HepG2 (cell line): ENCODE data around the gene ELAVL3. TPM values are rescaled to one million over a fixed set of nuclear protein-coding genes. Genes with fewer than 3 reads are reported as not detected.

Source experiments
- AGO1 ChIP-seq: fragments of 200-400 bp; formaldehyde crosslinking; IDR thresholded peaks from 2 replicates; pipeline ENCODE4 v1.6.1; 2017; ENCODE audit warnings: mild to moderate bottlenecking, low read depth, low read length, moderate library complexity; ENCODE audit not compliant: poor library complexity, severe bottlenecking
- FOXJ3 ChIP-seq: sonication (generic); formaldehyde crosslinking; IDR thresholded peaks from 2 replicates; pipeline ENCODE4 v1.4.0; 2020; ENCODE audit warnings: missing genetic modification reagents, mild to moderate bottlenecking, borderline replicate concordance
- HNRNPL ChIP-seq: fragments of 200-400 bp; formaldehyde crosslinking; IDR thresholded peaks from 2 replicates; pipeline ENCODE4 v1.6.1; 2017; ENCODE audit warnings: mild to moderate bottlenecking, low read depth, low read length
- HOXA3 ChIP-seq: sonication (generic); formaldehyde crosslinking; IDR thresholded peaks from 2 replicates; pipeline ENCODE4 v1.5.0; 2020; ENCODE audit warnings: missing genetic modification reagents
- KAT8 ChIP-seq: IDR thresholded peaks from 2 replicates; pipeline ENCODE4 v1.6.1; 2016; ENCODE audit warnings: missing genetic modification reagents, missing compliant biosample characterization
- KLF9 ChIP-seq: IDR thresholded peaks from 2 replicates; pipeline ENCODE4 v1.6.1; 2016; ENCODE audit warnings: low read depth
- RBFOX2 ChIP-seq: fragments of 200-400 bp; formaldehyde crosslinking; IDR thresholded peaks from 2 replicates; pipeline ENCODE4 v1.6.1; 2017; ENCODE audit warnings: low read depth, mild to moderate bottlenecking, low read length
- SMARCC2 ChIP-seq: fragments of 450-650 bp; IDR thresholded peaks from 2 replicates; pipeline ENCODE4 v1.6.1; 2017; ENCODE audit warnings: antibody characterized with exemption, mild to moderate bottlenecking
- TEAD2 ChIP-seq: sonication (generic); formaldehyde crosslinking; IDR thresholded peaks from 2 replicates; pipeline ENCODE4 v1.9.0; 2021; ENCODE audit warnings: missing genetic modification reagents
- polyA plus RNA-seq, 8 experiments: library from polyadenylated mRNA; depleted of rRNA in 3 of 8; stranded (reverse) in 7 of 8; unstranded in 1 of 8; fragments of >200 nt; fragmentation: Illumina TruSeq in 4 of 8; extraction: Trizol in 4 of 8; gene quantifications; 2 replicates each; pipeline versions ENCODE4 v1.2.1 to v1.2.3, GENCODE V29; 2011 to 2016; ENCODE audit warnings: low read depth in 4 of 8, missing spikeins in 1 of 8, mixed read lengths in 1 of 8; ENCODE audit not compliant: insufficient read depth in 1 of 8
- total RNA-seq, 5 experiments: library from RNA; depleted of rRNA; stranded (reverse); fragments of >200 nt; fragmentation: Illumina TruSeq; extraction: Trizol; gene quantifications; 2 replicates each; pipeline ENCODE4 v1.2.3, GENCODE V29; 2016; ENCODE audit warnings: low read depth in 1 of 5
- TF ChIP-seq, protein P1 (sequence below): sonication (generic); formaldehyde crosslinking; IDR thresholded peaks from 2 replicates; pipeline ENCODE4 v1.8.0; 2022; ENCODE audit warnings: missing genetic modification reagents, low read depth, mild to moderate bottlenecking, borderline replicate concordance
- TF ChIP-seq, protein P2 (sequence below): sonication (generic); formaldehyde crosslinking; IDR thresholded peaks from 2 replicates; pipeline ENCODE4 v1.8.0; 2022; ENCODE audit warnings: low read depth, missing genetic modification reagents
- TF ChIP-seq, protein P3 (sequence below): sonication (generic); formaldehyde crosslinking; IDR thresholded peaks from 2 replicates; pipeline ENCODE4 v1.5.1; 2020; ENCODE audit warnings: mild to moderate bottlenecking, missing genetic modification reagents, moderate library complexity
- TF ChIP-seq, protein P4 (sequence below): sonication (generic); formaldehyde crosslinking; IDR thresholded peaks from 2 replicates; pipeline ENCODE4 v1.8.1; 2023; ENCODE audit warnings: mild to moderate bottlenecking, missing genetic modification reagents

Gene ELAVL3
- total and polyA plus RNA-seq, 2 of the 13 experiments (the other 11 are each of a cell fraction or from before 2014, with no cell fraction given): 0.03 TPM; not detected in 1

GRCh38 chr19:11446652-11447301 lies 34.1 kb downstream of the ELAVL3 start (continued):
- TF ChIP-seq AGO1 (no peak), RBFOX2 (peak; percentile 69), KLF9 (CRISPR knock-in tag) (no peak), HOXA3 (CRISPR knock-in tag) (no peak), FOXJ3 (CRISPR knock-in tag) (no peak), HNRNPL (0 out of 2 replicates have a peak, but pooled peaks have one; percentile 37), SMARCC2 (no peak), TEAD2 (no peak), KAT8 (CRISPR knock-in tag) (no peak)
- TF ChIP-seq, protein P1, sequence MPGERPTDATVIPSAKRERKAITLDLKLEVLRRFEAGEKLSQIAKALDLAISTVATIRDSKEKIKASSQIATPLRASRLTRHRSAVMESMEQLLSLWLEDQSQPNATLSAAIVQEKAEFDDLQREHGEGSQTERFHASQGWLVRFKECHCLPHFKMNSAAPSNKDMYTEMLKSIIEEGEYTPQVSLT (CRISPR knock-in tag): no peak
- TF ChIP-seq, protein P2, sequence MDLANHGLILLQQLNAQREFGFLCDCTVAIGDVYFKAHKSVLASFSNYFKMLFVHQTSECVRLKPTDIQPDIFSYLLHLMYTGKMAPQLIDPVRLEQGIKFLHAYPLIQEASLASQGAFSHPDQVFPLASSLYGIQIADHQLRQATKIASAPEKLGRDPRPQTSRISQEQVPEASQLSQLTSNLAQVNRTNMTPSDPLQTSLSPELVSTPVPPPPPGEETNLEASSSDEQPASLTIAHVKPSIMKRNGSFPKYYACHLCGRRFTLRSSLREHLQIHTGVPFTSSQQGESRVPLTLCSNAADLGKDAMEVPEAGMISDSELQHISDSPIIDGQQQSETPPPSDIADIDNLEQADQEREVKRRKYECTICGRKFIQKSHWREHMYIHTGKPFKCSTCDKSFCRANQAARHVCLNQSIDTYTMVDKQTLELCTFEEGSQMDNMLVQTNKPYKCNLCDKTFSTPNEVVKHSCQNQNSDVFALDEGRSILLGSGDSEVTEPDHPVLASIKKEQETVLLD (CRISPR knock-in tag): no peak
- TF ChIP-seq, protein P3, sequence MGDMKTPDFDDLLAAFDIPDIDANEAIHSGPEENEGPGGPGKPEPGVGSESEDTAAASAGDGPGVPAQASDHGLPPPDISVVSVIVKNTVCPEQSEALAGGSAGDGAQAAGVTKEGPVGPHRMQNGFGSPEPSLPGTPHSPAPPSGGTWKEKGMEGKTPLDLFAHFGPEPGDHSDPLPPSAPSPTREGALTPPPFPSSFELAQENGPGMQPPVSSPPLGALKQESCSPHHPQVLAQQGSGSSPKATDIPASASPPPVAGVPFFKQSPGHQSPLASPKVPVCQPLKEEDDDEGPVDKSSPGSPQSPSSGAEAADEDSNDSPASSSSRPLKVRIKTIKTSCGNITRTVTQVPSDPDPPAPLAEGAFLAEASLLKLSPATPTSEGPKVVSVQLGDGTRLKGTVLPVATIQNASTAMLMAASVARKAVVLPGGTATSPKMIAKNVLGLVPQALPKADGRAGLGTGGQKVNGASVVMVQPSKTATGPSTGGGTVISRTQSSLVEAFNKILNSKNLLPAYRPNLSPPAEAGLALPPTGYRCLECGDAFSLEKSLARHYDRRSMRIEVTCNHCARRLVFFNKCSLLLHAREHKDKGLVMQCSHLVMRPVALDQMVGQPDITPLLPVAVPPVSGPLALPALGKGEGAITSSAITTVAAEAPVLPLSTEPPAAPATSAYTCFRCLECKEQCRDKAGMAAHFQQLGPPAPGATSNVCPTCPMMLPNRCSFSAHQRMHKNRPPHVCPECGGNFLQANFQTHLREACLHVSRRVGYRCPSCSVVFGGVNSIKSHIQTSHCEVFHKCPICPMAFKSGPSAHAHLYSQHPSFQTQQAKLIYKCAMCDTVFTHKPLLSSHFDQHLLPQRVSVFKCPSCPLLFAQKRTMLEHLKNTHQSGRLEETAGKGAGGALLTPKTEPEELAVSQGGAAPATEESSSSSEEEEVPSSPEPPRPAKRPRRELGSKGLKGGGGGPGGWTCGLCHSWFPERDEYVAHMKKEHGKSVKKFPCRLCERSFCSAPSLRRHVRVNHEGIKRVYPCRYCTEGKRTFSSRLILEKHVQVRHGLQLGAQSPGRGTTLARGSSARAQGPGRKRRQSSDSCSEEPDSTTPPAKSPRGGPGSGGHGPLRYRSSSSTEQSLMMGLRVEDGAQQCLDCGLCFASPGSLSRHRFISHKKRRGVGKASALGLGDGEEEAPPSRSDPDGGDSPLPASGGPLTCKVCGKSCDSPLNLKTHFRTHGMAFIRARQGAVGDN (CRISPR knock-in tag): peak; percentile 33; the same call in 1 of the 2 replicates
- TF ChIP-seq, protein P4, sequence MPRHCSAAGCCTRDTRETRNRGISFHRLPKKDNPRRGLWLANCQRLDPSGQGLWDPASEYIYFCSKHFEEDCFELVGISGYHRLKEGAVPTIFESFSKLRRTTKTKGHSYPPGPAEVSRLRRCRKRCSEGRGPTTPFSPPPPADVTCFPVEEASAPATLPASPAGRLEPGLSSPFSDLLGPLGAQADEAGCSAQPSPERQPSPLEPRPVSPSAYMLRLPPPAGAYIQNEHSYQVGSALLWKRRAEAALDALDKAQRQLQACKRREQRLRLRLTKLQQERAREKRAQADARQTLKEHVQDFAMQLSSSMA (CRISPR knock-in tag): no peak
